GM21825 (cell line): ENCODE results near the gene PADI4.
"Not testable (repeated sequence)": the region's sequence is repeated elsewhere in the genome, so short reads cannot be mapped to it uniquely, and the experiment has no call there.

Source experiments
- ATAC-seq: cut with Tn5 transposase; IDR thresholded peaks from one replicate; pipeline ENCODE4 v1.9.1; 2021; ENCODE audit warnings: mild to moderate bottlenecking, moderate library complexity; ENCODE audit not compliant: unreplicated experiment

PADI4 gene

GRCh38 chr1:17310068-17310640 lies 2.2 kb downstream of the PADI4 start:
- ATAC-seq: no peak

GRCh38 chr1:17313530-17314309 lies 5.7 kb downstream of the PADI4 start:
- ATAC-seq: no peak

GRCh38 chr1:17314491-17314971 lies 6.5 kb downstream of the PADI4 start:
- ATAC-seq: no peak

GRCh38 chr1:17315542-17316130 lies 7.6 kb downstream of the PADI4 start:
- no peak for ATAC-seq

GRCh38 chr1:17316704-17317103 lies 8.7 kb downstream of the PADI4 start:
- ATAC-seq: no peak

GRCh38 chr1:17318262-17318661 lies 10.3 kb downstream of the PADI4 start:
- no peak for ATAC-seq

GRCh38 chr1:17319561-17320350 lies 11.8 kb downstream of the PADI4 start:
- ATAC-seq: no peak

GRCh38 chr1:17321857-17322390 lies 13.9 kb downstream of the PADI4 start:
- not testable (repeated sequence) for ATAC-seq

- ATAC-seq: no peak
Measured at GRCh38 chr1:17328855-17329254, 20.9 kb downstream of the PADI4 start.

GRCh38 chr1:17329610-17330009 lies 21.6 kb downstream of the PADI4 start:
- no peak for ATAC-seq

- ATAC-seq: no peak
Measured at GRCh38 chr1:17330856-17331255, 22.9 kb downstream of the PADI4 start.

- ATAC-seq: no peak
Measured at GRCh38 chr1:17333081-17333480, 25.1 kb downstream of the PADI4 start.

GRCh38 chr1:17335821-17336710 lies 28.1 kb downstream of the PADI4 start:
- no peak for ATAC-seq

GRCh38 chr1:17338706-17339493 lies 30.9 kb downstream of the PADI4 start:
- no peak for ATAC-seq

GRCh38 chr1:17339521-17339920 lies 31.5 kb downstream of the PADI4 start:
- no peak for ATAC-seq

- ATAC-seq: no peak
Measured at GRCh38 chr1:17340358-17340757, 32.4 kb downstream of the PADI4 start.

- no peak for ATAC-seq
Measured at GRCh38 chr1:17342014-17342441, 34.0 kb downstream of the PADI4 start.

- not testable (repeated sequence) for ATAC-seq
Measured at GRCh38 chr1:17345506-17345905, 37.5 kb downstream of the PADI4 start.
